Breast epithelium (tissue), 4 donors: ENCODE results near the gene ZNF423. TPM values are rescaled to one million over a fixed set of nuclear protein-coding genes. Genes with fewer than 3 reads are reported as not detected.

Source experiments
- DNase-seq, 2 donors: peaks; one replicate each; pipeline ENCODE4 v3.0.0-alpha.2; 2019; ENCODE audit warnings: low spot score in 2 of 2
- H3K27ac ChIP-seq, 2 donors: fragments of 200-600 bp; sonication (generic) in 1 of 2; one replicate each; pipeline ENCODE4 v1.5.1; 2016 to 2019; ENCODE audit warnings: mild to moderate bottlenecking in 1 of 2
- H3K27me3 ChIP-seq, 2 donors: fragments of 200-600 bp; sonication (generic) in 1 of 2; one replicate each; pipeline versions ENCODE4 v1.5.1 to v1.6.0; 2017 to 2019; ENCODE audit warnings: control low read depth in 1 of 2, mild to moderate bottlenecking in 1 of 2
- H3K36me3 ChIP-seq: fragments of 200-600 bp; one replicate; pipeline ENCODE4 v1.5.1; 2019
- H3K4me1 ChIP-seq, 2 donors: fragments of 200-600 bp; sonication (generic); one replicate each; pipeline ENCODE4 v1.5.1; 2016 to 2019; ENCODE audit warnings: control low read depth in 1 of 2
- H3K4me3 ChIP-seq, 3 donors: fragments of 200-600 bp; sonication (generic); 1 replicate in 2 of 3; 2 replicates in 1 of 3; pipeline ENCODE4 v1.5.1; 2016 to 2019; ENCODE audit warnings: mild to moderate bottlenecking in 3 of 3, moderate library complexity in 2 of 3
- H3K9me3 ChIP-seq, 2 donors: fragments of 200-600 bp; sonication (generic) in 1 of 2; one replicate each; pipeline ENCODE4 v1.5.1; 2016 to 2019; ENCODE audit warnings: control low read depth in 1 of 2
- POLR2A ChIP-seq: fragments of 450-650 bp; IDR thresholded peaks from one replicate; pipeline ENCODE4 v1.6.1; 2016; ENCODE audit warnings: antibody characterized with exemption, mild to moderate bottlenecking, moderate library complexity
- POLR2AphosphoS5 ChIP-seq, 3 donors: sonication (generic); formaldehyde crosslinking; IDR thresholded peaks; one replicate each; pipeline ENCODE4 v1.6.1; 2017; ENCODE audit warnings: antibody characterized with exemption in 3 of 3
- intact Hi-C: fragments of 100-400 bp; cut with DNase I; formaldehyde crosslinking; loops from one replicate; pipeline ENCODE4 v1.15.1; 2023; ENCODE audit warnings: low total_unique reads
- total RNA-seq, 3 donors: library from RNA; depleted of rRNA; stranded (reverse); fragments of >200 nt; gene quantifications; one replicate each; pipeline ENCODE4 v1.1.0, GENCODE V29; 2016
- TF ChIP-seq, protein P1 (sequence below), 3 donors: fragments of 450-650 bp; IDR thresholded peaks; one replicate each; pipeline ENCODE4 v1.5.1; 2016 to 2017; ENCODE audit warnings: antibody characterized with exemption in 3 of 3, mild to moderate bottlenecking in 3 of 3, moderate library complexity in 3 of 3

ZNF423 gene
- total RNA-seq, 3 donors from 2014 or later: 4.7 to 8.0 (median 5.9) TPM

DNA sequence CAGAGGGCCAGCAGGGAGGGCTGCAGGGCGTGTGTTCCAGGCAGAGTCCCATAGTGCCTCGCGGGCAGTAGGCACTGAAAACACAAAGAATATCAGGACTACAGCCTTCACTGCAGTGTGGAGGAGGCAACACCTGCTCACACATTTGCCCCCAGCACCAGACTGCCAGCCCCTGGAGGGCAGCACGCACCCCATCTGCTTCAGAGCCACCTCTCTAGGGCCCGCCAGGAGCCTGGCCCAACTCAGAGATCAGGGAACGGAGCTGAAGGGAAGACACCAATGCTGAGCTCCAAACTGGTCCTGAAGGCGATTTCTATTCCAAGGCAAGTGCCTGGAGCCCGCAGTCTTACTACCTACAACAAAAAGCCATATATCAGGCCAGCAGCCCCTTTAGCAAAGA is 130.3 kb downstream of the ZNF423 start:
- Histone ChIP-seq H3K36me3 (no peaks in the 10 kb centered on the region), H3K4me1 (no peaks in the 10 kb centered on the region), H3K4me3 (no peak overlapping the region), H3K9me3 (peaks cover 7 to 11% of the 10 kb centered on the region in 2 donors), H3K27ac (no peak overlapping the region), H3K27me3 (no peaks in the 10 kb centered on the region)
- no peak for DNase-seq
- no peak for TF ChIP-seq POLR2A
- no peak for TF ChIP-seq POLR2AphosphoS5 (IDR thresholded peaks at IDR 0.05)
- TF ChIP-seq, protein P1, sequence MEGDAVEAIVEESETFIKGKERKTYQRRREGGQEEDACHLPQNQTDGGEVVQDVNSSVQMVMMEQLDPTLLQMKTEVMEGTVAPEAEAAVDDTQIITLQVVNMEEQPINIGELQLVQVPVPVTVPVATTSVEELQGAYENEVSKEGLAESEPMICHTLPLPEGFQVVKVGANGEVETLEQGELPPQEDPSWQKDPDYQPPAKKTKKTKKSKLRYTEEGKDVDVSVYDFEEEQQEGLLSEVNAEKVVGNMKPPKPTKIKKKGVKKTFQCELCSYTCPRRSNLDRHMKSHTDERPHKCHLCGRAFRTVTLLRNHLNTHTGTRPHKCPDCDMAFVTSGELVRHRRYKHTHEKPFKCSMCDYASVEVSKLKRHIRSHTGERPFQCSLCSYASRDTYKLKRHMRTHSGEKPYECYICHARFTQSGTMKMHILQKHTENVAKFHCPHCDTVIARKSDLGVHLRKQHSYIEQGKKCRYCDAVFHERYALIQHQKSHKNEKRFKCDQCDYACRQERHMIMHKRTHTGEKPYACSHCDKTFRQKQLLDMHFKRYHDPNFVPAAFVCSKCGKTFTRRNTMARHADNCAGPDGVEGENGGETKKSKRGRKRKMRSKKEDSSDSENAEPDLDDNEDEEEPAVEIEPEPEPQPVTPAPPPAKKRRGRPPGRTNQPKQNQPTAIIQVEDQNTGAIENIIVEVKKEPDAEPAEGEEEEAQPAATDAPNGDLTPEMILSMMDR (IDR thresholded peaks at IDR 0.05): no peak
- intact Hi-C loops: no loop called here

GRCh38 chr16:49724774-49725173 is 131.1 kb downstream of the ZNF423 start:
- H3K27me3 ChIP-seq: no peaks in the 10 kb centered on the region
- no peak for TF ChIP-seq POLR2A
- TF ChIP-seq, protein P1 (IDR thresholded peaks at IDR 0.05): no peak
- TF ChIP-seq POLR2AphosphoS5 (IDR thresholded peaks at IDR 0.05): no peak

GRCh38 chr16:49723310-49723709 is 132.6 kb downstream of the ZNF423 start:
- Histone ChIP-seq H3K4me3 (no peak overlapping the region), H3K9me3 (no peaks in the 10 kb centered on the region), H3K27me3 (no peaks in the 10 kb centered on the region), H3K4me1 (no peaks in the 10 kb centered on the region), H3K36me3 (no peaks in the 10 kb centered on the region), H3K27ac (no peak overlapping the region)
- intact Hi-C loops: no loop called here
- DNase-seq: no peak
- TF ChIP-seq POLR2A: no peak
- TF ChIP-seq, protein P1 (IDR thresholded peaks at IDR 0.05): no peak
- TF ChIP-seq POLR2AphosphoS5 (IDR thresholded peaks at IDR 0.05): no peak

More at GRCh38 chr16:49724774-49725173, 131.1 kb downstream of the ZNF423 start:
- H3K36me3 ChIP-seq: no peaks in the 10 kb centered on the region
- H3K4me1 ChIP-seq: no peaks in the 10 kb centered on the region
- no peak for DNase-seq
- no peak overlapping the region for H3K27ac ChIP-seq
- intact Hi-C loops: no loop called here
- no peak overlapping the region for H3K4me3 ChIP-seq
- H3K9me3 ChIP-seq: peaks cover 1 to 7% of the 10 kb centered on the region in 2 donors

GRCh38 chr16:49720225-49720624 is 135.7 kb downstream of the ZNF423 start:
- no peak overlapping the region for H3K27ac ChIP-seq
- intact Hi-C loops: no loop called here
- TF ChIP-seq POLR2AphosphoS5 (IDR thresholded peaks at IDR 0.05) (no peak), POLR2A (no peak)
- TF ChIP-seq, protein P1 (IDR thresholded peaks at IDR 0.05): no peak
- H3K4me1 ChIP-seq: no peaks in the 10 kb centered on the region
- H3K9me3 ChIP-seq: no peaks in the 10 kb centered on the region
- no peak overlapping the region for H3K4me3 ChIP-seq
- DNase-seq: no peak
- no peaks in the 10 kb centered on the region for H3K27me3 ChIP-seq
- no peaks in the 10 kb centered on the region for H3K36me3 ChIP-seq

- H3K36me3 ChIP-seq: no peaks in the 10 kb centered on the region
- no peak overlapping the region for H3K27ac ChIP-seq
- H3K27me3 ChIP-seq: no peaks in the 10 kb centered on the region
- TF ChIP-seq, protein P1 (IDR thresholded peaks at IDR 0.05): no peak
- TF ChIP-seq POLR2A (no peak), POLR2AphosphoS5 (IDR thresholded peaks at IDR 0.05) (no peak)
- DNase-seq: no peak
- H3K9me3 ChIP-seq: no peaks in the 10 kb centered on the region
- no peaks in the 10 kb centered on the region for H3K4me1 ChIP-seq
- H3K4me3 ChIP-seq: no peak overlapping the region
- intact Hi-C loops: no loop called here
Observed at GRCh38 chr16:49717689-49718088, 138.2 kb downstream of the ZNF423 start.
